NCI-H774 (cell line): ENCODE measurements around the gene C17orf58.
"Not testable (repeated sequence)": the region's sequence is repeated elsewhere in the genome, so short reads cannot be mapped to it uniquely, and the experiment has no call there.

Experiments
- DNase-seq: peaks from one replicate; lab custom pipeline; 2025; lab: John Stamatoyannopoulos, UW

The C17orf58 gene

DNA sequence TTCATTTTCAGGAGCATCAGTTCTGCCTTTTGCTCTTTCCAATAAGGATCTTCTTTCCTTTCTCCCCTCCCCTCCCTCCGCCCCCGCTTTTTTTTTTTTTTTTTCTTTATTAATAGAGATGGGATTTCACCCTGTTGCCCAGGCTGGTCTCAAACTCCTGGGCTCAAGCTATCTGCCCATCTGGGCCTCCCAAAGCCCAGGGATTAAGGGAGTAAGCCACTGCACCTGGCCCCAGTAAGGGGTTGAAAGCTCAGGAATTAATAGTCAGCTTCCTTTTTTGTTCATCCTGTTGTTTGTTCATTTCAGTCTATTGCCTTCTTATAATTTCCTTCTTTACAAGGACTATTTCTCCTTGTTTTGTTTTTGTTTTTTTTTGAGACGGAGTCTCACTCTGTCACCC lies 7.9 kb upstream of the C17orf58 start:
- DNase-seq, result no peak

DNA sequence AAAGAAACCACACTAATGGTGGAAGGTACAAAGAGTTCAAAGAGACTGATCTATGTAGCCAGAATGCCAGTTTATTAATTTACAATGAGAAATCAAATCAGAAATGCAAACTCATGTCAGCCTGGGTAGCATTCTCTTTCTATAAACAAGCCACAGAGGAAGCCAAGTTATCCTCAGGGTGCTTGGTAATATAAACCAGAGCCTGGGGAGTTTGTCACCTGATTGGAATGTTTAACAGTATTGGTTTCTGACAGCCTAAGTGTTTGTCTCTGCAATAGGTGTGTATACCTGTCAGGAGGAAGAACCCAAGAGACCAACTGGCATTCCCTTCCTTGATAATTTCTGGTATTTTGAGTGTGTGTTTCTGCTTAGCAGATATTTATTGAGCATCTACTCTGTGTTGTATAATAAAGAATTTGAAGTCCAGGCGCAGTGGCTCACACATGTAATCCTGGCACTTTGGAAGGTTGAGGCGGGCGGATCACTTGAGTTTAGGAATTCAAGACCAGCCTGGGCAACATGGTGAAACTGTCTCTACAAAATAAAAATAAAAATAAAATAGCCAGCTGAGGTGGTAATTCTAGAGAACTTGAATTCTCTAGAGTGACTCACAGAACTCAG lies 3.1 kb upstream of the C17orf58 start:
- DNase-seq, result no peak

DNA sequence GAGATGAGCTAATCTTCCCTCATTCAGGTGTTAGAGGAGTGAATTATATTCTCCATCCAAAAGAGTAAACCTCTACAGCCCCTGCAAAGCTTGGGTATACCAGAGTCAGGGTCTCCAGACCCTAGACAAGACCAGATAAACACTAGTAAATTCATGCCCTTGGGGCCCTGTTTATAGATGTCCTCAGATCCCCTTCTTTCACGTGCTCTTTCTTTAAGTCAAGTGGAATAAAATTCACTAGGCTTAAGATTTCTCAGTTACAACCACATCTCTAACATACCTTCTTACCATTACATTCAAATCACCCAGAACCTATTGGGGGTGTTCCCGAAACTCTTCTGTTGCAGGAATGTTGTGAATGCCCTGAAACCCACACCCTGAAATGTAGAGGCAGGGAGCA lies 2.2 kb upstream of the C17orf58 start:
- no peak for DNase-seq

DNA sequence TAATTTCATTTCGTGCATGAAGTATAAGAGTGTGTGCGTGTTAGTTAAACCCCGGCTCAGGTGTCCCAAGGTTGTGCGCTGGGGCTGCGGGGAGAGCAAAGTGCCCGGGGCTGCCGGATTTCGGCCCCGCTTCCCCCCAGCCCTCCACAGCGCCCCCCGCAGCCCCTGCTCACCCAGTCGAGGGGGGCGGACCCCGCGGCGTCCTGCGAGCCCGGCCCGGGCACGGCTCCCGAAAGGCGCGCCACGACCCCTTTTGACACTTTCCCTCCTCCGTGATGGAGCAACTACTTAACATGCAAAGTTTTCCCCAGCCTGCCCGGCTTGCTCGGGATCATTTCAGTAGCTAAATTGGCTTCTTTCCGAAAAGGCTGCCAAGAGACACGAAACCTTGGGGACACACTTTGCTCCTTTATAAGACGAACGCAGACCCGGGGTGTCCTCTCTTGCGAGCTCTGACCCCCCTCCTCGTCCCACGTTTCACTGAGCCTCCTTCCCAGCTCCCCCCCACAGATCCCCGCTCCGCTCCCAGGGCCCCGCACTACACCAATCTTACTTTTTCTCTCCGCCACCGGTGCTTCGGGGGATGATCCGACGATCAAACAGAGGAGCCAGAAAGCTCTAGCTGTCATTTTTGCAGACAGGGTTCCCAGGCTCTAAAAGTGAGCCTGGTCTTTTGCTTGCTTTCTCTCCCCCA lies 552 bp downstream of the C17orf58 start:
- no peak for DNase-seq

DNA sequence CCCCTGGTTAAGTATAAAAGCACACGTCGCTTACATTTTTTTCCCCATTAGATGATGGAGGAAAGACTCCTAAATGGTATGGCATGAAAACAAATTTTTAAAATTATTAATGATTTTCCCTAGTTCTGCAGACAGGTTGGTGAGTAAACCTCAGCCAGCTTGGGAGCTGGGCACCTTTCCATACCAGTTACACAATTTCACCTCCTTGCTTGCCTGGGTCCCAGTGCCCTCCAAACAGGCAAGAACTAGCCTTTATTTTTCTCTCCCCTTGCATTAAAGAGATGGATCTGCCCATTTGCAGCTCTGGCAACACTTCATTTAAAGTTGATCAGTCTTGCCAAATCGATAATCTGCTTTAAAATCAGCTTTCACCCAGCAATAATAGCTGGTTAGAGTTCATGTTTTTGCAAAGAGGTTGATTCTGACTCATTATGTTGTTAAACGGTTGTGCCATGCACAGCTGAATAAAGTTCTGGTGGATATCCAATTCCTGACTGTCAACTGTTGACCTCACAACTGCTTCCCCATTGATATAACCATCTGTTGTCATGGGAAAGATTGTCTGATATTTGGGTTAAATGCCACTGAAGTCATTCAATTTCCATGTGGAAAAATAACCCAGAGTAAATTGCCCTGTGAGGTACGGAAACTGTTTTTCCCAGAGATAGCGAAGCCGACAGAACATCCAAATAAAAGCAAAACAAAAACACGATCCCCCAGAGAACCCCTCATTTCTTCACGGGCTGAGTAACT lies 1.3 kb downstream of the C17orf58 start:
- DNase-seq, result no peak

DNA sequence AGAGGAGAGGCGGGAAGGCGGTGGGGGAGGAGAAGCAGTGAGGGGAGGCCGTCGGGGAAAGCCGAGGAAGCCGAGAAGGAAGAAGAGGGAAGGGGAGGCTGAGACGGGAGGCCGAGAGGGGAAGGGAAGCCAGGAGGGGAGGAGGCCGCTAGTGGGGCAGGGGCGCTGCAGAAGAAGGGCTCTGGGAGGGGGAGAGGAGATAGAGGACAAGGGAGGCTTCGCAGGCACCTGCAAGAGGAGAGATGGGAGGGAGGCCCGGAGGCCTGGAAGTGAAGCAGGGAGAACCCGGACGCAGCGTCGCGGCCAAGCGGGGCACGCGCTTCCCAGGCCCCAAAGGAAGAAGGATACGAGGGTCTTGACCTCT lies 2.3 kb downstream of the C17orf58 start:
- DNase-seq, result no peak

DNA sequence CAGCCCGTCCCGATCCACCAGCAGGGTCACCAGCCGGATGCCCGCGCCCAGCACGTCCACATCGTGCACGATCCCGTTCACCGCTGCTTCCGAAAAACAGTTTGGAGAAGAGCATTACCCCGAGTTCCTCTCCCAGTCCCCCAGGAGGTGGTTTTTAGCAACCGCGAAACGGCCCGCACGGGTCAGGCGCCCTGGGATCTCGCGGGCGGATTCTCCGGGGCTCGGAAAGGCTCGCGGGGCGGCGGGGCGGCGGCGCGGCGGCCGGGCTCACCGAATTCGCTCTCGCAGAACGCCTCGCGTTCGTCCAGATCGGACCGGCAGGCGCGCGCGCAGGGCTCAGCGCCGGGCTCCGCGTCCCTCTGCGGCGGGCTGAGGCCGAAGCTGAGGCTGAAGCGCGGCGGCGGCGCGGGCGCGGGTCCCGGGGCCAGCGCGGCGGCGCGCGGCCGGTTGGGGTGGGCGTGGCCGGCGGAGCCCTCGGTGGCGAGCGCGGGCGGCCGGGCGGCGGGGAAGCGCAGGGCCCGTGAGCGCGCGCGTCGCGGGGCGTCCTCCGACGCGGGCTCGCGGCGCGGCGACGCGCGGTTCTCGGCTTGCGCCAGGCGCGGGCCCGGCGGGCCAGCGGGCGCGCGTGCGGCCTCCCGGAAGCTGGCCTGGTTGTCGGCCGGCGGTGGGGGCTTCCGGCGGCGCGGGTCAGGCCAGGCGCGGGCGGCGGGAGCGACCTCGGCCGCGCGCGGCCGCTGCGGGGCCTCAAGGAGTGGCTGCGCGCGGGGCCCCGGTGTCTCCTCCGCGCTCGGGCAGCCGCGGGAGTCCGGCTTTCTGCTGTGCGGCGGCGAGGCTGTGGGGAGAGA lies 2.9 kb downstream of the C17orf58 start:
- peak; percentile 99 for DNase-seq

DNA sequence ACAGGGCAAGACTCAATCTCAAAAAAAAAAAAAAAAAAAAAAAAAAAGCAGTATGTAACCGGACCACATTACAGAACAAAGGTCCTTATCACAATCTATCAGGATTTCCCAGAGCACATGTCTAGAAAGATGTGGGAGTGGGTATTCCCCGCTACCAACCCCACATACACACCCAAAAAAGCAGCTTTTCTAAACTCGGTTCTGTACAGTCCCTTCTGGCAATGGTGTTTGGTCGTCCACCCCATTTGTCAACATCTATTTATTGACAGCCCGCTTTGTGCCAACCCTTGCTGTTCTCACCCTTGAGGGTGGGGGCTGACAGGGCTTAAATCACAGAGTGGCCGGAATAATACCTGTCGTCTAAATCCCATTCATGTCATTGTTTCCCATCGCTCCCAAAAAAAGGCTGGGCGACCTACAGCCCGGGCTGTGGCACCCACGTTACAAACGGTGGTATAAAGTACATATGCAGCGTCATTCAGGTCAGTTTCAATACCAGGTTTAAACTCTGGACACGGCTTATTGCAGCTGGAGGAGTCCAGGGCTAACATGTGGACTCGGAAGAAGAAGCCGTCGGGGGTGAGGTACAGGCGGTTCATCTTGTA lies 3.6 kb downstream of the C17orf58 start:
- no peak for DNase-seq

DNA sequence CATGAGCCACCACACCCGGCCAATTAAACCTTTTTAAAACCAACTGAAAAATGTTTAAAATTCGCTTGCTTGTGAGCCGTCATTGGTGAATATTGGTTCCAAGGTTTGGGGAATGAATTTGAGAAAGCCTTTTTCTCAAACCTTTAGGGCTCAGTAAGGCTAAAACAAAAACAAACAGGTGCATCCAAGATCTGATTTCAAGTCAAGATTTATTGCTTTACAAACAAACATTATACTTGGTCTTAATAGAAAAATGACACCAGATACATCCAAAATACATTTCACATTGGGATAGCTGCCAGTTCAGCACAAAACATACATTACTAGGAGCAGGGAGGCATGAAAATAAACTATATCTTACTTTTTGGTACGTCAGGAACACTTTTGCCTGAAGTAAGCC lies 5.4 kb downstream of the C17orf58 start:
- no peak for DNase-seq

DNA sequence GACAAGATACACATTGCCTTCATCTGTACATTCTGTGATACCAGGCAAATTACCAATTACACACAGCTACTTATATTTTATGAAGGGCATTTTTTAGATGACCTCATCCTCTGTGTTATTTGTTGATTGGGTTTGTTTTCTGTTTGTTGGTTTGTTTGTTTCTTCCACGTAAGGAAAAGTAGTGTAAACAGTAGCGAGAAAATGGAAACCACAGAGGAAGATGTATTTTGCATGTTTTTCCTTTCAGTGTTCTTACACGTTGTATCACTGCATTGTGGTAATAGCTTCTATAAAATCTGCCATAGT lies 12.9 kb downstream of the C17orf58 start:
- no peak for DNase-seq

DNA sequence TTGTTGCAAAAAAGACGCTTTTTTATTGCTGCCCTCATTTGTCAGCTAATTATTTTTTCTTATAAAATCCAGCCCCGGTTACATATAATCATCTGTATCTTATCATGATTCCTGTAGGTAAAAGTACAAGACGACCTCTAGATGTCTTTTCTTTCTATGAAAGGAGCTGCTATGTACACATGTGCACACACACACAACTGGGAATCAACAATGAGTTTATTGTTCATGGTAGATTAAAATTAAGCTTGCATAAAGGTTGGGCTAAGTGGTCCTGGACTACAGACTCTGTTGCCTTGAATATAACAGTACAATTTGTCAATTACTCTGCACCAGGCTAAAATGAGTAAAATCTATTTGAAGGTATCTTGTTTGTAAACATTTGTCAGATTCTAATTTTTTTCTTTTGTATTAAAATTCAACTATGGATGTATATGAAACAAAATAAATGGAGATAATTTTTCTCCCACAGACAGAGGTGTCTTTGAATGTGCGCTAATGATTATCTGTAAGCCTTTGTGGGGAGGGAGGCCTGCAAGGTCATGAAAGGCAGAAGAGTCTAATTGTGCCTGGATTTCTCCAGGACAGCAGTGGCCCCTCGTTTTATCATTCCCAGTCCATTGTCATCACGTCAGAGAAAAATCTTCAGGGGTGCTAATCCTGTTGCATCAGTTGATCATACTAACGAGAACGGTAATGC lies 13.4 kb downstream of the C17orf58 start:
- no peak for DNase-seq

DNA sequence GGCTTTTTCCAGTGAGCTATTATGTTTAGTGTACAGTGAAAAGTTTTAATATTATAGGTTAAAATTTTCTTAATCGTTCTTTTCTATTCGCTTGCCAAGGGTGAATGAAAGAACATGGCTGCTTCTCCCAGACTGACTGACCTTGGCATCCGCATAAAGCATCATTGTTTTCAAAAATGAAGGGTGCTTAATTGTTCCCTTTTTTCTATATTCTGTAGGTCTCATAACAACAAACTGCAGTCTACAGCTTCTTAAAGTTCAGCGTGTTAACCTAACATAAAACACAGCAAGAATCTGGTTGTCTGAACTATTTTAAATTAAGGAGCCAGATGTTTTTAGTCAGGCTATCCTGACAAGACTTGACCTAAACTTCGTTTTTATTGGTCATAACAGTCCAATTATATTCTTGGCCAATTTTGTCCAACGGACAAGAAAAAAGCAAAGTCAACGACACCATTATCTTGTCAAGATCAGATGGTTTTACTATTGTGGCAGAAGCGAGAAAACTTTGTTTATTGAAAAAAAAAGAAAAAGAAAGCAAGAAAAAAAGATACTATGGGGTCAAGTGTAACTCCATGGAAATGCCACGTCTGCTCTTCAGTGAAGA lies 14.1 kb downstream of the C17orf58 start:
- DNase-seq, result no peak

DNA sequence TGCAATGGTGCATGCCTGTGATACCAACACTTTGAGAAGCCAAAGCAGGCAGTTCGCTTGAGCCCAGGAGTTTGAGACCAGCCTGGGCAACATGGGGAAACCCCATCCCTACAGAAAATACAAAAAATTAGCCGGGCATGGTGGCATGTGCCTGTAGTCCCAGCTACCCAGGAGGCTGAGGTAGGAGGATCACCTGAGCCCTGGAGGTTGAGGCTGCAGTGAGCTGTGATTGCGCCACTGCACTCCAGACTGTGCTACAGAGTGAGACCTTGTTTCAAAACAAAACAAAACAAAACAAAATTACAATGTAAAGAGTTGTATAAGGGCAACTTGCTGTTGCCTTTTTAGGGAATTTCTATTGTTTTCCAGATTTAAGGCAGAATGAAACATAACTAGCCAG lies 15.4 kb downstream of the C17orf58 start:
- DNase-seq, result not testable (repeated sequence)

DNA sequence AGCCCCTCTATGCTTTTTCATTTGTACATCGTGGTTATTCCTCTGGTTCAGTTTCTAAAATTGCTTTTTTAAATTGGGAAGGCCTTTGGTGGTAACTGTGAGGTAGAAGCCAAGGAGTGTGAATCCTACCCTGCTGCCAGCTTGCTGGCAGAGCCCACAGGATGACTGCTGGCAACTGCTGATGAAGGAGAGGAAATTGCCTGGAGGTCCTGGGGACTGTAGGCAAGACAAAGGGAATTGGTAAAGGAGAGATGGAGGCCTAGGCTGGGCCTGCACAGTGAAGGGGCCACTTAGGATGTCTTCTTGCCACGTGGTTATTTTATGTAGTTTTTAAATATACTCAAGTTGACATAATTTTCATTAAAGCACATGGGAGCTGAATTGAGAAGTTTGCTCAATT lies 15.8 kb downstream of the C17orf58 start:
- DNase-seq, result no peak

DNA sequence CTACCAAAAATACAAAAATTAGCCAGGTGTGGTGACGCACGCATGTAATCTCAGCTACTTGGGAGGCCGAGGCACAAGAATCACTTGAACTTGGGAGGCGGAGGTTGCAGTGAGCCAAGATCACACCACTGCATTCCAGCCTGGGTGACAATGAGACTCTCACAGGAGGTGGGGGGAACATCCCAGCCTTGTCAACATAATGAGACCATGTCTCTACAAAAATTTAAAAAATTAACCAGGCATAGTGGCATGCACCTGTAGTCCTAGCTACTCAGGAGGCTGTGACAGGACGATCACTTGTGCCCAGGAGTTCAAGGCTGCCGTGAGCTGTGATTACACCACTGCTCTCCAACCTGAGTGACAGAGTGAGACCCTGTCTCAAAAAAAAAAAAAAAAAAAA lies 20.0 kb downstream of the C17orf58 start:
- not testable (repeated sequence) for DNase-seq

DNA sequence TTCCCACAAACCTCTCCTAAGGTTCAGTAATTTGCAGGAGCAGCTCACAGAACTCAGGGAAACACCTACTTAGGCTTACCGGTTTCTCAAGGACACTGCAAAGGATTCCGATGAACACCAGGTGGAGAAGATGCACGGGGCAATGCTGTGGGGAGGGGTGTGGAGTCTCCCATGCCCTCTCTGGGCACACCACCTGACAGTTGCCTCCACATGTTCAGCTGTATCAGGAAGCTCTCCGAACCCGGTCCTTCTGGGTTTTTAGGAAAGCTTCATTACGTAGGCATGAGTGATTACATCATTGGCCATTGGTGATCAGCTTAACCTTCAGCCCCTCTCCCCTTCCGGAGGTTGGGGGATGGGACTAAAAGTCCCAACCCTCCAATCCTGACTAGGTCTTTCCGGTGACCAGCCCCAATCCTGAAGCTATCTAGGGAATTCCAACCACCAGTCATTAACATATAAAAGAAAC lies 21.6 kb downstream of the C17orf58 start:
- DNase-seq, result no peak

DNA sequence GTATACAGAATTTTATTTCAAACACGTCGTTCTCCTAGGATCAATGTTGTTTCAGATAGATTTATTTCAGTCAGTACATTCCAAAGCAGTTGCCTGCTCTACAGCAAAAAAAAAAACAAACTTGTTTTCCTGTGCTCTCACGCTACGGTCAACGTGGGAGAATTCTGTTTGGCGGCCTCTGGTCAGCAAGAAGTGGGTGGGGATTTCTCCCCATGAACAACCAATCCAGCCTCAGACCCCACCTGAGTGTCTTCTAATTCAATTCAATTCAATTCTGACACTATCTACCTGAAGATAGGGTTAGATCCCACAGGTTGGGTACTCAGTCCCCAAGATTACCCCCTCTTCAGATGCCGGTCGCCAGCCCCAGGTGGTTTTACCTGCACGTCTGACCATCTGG lies 22.1 kb downstream of the C17orf58 start:
- no peak for DNase-seq

DNA sequence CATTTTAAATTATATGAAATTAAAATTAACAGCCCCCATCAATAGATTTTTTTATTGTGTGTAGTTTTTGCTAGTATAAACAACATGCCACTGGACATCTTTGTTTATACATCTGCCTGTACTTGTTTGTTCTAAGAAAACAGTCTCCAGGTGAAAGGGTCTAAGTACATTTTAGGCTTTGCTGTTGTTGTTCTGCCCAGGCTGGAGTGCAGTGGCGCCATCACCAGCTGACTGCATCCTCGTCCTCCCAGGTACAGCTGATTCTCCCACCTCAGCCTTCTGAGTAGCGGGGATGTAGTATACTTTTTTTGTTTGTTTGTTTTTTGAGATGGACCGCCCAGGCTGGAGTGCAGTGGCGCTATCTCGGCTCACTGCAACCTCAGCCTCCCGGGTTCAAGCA lies 25.5 kb downstream of the C17orf58 start:
- peak; percentile 55 for DNase-seq

DNA sequence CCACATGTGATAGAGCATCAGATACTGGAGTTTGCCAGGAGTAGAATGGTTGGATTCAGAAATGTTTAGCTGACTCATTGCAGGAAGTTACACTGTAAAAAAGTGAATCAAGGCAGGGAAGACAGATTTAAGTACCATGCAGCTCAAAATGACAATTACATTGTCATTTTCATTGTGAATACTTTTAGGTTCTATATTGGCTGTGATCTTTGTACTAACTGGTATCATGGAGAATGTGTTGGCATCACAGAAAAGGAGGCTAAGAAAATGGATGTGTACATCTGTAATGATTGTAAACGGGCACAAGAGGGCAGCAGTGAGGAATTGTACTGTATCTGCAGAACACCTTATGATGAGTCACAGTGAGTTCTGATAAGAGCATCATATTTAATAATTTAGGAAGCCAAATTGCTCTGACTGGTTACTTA lies 33.1 kb downstream of the C17orf58 start:
- DNase-seq, result peak; percentile 82

DNA sequence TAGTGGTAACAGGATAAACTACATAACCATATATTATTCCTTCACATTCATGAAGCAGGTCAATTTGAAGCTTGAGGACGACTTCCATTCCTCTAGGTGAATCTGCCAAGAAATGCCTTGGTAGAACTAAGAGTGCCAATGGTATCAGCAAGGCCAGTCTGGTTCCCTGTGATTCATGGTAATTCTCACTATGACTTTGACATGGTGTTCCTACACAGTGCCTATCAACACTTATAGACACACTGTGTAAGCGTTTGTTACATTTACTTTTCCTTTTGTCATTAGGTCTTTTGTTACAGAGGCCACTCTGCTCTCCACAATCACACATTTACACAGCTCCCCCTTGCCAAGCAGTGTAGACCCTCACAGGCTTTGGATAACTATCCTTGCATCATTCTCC lies 34.1 kb downstream of the C17orf58 start:
- not testable (repeated sequence) for DNase-seq

DNA sequence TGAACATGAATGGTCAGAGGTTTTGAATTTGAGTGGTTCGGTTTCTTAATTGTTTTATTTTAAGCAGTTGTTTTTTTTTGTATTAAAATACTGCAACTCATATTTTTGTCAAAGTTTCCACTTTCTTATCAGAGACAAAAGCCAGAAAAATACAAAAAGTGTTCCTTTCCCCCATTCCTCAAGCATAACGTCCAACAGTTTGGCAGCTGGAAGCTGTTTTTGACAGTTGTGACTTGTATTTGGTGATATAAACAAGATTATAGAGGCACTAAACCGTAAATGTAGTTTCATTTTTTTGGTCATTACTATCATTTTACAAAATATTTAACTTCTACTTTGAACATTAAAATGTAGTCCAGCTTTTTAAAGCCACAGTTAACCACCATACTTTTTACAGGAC lies 36.0 kb downstream of the C17orf58 start:
- not testable (repeated sequence) for DNase-seq
